Lower leg skin (tissue), 4 donors: ENCODE measurements around the gene TMOD4. TPM values are rescaled to one million over a fixed set of nuclear protein-coding genes. Genes with fewer than 3 reads are reported as not detected.

Source experiments
- DNase-seq, 2 donors: peaks; one replicate each; pipeline ENCODE4 v3.0.0-alpha.2; 2019; ENCODE audit warnings: low spot score in 2 of 2
- H3K4me3 ChIP-seq: fragments of 200-600 bp; sonication (generic); 2 replicates; pipeline ENCODE4 v1.5.1; 2017; ENCODE audit warnings: mild to moderate bottlenecking, low read depth; ENCODE audit not compliant: poor library complexity, severe bottlenecking
- POLR2A ChIP-seq, 2 donors: fragments of 450-650 bp; IDR thresholded peaks; one replicate each; pipeline ENCODE4 v1.6.1; 2016 to 2017; ENCODE audit warnings: antibody characterized with exemption in 2 of 2, mild to moderate bottlenecking in 1 of 2, moderate library complexity in 1 of 2
- WGBS, 2 donors: methylation state at CpG; one replicate each; pipeline ENCODE4 v1.1.5; 2018; 5-methylcytosine and 5-hydroxymethylcytosine counted together
- intact Hi-C: fragments of 100-400 bp; cut with DNase I; formaldehyde crosslinking; loops from one replicate; pipeline ENCODE4 v1.15.0; 2023; ENCODE audit warnings: low total_unique reads
- total RNA-seq, 4 donors: library from RNA; depleted of rRNA; stranded (reverse); fragments of >200 nt; gene quantifications; one replicate each; pipeline ENCODE4 v1.1.0, GENCODE V29; 2016
- TF ChIP-seq, protein P1 (sequence below), 3 donors: fragments of 450-650 bp; IDR thresholded peaks; one replicate each; pipeline ENCODE4 v1.5.1; 2016; ENCODE audit warnings: antibody characterized with exemption in 3 of 3, mild to moderate bottlenecking in 3 of 3, moderate library complexity in 2 of 3

The TMOD4 gene
- total RNA-seq, 4 donors from 2014 or later: 0.49 TPM; not detected in 3

- no peak for DNase-seq
- 73 to 76% methylated on average over 1 of the region's 1 CpG for WGBS, 2 donors
- intact Hi-C loops: no loop called here
- H3K4me3 ChIP-seq: no peak overlapping the region
- no peak for TF ChIP-seq POLR2A (IDR thresholded peaks at IDR 0.05)
- TF ChIP-seq, protein P1, sequence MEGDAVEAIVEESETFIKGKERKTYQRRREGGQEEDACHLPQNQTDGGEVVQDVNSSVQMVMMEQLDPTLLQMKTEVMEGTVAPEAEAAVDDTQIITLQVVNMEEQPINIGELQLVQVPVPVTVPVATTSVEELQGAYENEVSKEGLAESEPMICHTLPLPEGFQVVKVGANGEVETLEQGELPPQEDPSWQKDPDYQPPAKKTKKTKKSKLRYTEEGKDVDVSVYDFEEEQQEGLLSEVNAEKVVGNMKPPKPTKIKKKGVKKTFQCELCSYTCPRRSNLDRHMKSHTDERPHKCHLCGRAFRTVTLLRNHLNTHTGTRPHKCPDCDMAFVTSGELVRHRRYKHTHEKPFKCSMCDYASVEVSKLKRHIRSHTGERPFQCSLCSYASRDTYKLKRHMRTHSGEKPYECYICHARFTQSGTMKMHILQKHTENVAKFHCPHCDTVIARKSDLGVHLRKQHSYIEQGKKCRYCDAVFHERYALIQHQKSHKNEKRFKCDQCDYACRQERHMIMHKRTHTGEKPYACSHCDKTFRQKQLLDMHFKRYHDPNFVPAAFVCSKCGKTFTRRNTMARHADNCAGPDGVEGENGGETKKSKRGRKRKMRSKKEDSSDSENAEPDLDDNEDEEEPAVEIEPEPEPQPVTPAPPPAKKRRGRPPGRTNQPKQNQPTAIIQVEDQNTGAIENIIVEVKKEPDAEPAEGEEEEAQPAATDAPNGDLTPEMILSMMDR (IDR thresholded peaks at IDR 0.05): no peak
These were observed 11.4 kb upstream of the TMOD4 start for GRCh38 chr1:151187205-151187604.

- no peak for DNase-seq
- WGBS, 2 donors: 93% methylated on average over 10 of the region's 10 CpGs
- TF ChIP-seq, protein P1 (IDR thresholded peaks at IDR 0.05): no peak
- TF ChIP-seq POLR2A (IDR thresholded peaks at IDR 0.05): no peak
- intact Hi-C loops: no loop called here
- no peak overlapping the region for H3K4me3 ChIP-seq
These were observed 8.4 kb upstream of the TMOD4 start for GRCh38 chr1:151184211-151184610.

DNA sequence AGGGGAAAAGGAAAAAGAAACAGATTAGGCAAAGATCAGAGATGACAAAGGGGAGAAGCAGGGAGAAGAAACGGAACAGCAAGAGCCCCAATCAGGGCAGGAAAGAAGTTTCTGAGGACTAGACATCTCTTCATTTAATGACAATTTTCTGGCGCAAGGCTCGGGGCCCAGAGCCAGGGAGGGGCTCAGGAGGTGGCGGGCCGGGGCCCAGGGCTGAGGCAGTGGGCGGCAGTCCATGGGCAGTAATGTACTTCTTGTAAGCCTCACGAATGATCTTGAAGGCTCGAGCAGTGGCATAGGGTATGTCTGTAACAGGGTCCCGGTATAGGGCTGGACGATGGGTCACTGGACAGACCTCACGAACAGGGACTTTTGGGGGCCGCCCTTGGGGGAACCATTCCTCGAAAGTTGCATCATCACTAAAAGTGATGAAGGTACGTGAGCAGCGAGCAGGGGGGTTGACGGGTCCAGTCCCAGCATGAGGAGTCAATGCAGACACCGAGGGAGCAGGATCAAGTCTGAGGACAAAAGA lies 799 bp upstream of the TMOD4 start:
- no peak for DNase-seq
- intact Hi-C loops: no loop called here
- 88 to 90% methylated on average over 17 of the region's 17 CpGs for WGBS, 2 donors
- no peak overlapping the region for H3K4me3 ChIP-seq
- no peak for TF ChIP-seq POLR2A (IDR thresholded peaks at IDR 0.05)
- TF ChIP-seq, protein P1 (IDR thresholded peaks at IDR 0.05): no peak

DNA sequence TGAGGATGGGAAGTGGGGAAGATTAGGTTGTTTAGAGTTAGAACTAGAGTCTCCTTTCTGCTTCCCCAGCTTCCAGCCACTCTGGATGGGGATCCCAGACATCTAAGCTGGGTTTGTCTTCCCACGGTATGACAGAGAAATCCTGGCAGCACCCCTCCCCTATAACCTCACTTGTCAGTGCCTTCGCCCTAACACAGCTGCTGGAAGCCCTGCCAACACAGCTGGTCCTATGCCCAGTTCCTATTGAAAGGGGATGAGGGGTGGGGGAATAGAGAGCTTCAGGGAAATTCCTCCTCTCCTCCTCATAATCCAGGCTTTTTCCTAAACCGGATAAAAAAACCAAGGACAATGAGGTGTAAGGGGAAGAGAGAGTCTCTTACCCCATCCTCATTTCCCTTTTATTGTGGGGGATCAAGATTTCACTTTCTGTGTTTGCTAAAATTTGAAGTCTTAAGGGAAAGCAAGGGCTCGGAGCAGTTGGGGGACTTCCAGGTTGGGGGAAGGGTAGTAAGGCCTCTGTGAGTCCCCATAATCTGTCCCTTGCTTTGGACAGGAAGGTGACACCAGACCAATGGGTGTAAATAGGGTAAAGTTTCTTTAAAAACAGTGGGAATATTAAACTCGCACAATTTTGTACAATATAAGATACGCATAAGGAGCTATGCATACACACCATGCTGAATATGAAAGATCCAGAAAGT lies 590 bp downstream of the TMOD4 start:
- H3K4me3 ChIP-seq: no peak overlapping the region
- WGBS, 2 donors: 43 to 45% methylated on average over 6 of the region's 6 CpGs
- TF ChIP-seq, protein P1 (IDR thresholded peaks at IDR 0.05): no peak
- no peak for TF ChIP-seq POLR2A (IDR thresholded peaks at IDR 0.05)
- no peak for DNase-seq
- intact Hi-C loops: no loop called here

- DNase-seq: no peak
- H3K4me3 ChIP-seq: no peak overlapping the region
- WGBS, 2 donors: 82 to 85% methylated on average over 5 of the region's 5 CpGs
- TF ChIP-seq, protein P1 (IDR thresholded peaks at IDR 0.05): no peak
- no peak for TF ChIP-seq POLR2A (IDR thresholded peaks at IDR 0.05)
- intact Hi-C loops: no loop called here
These were observed 4.6 kb downstream of the TMOD4 start for GRCh38 chr1:151171190-151171589.
